ENCODE data around the gene SREBF2. TPM values are rescaled to one million over a fixed set of nuclear protein-coding genes. Genes with fewer than 3 reads are reported as not detected.

The SREBF2 gene
- total and polyA plus RNA-seq, 2 of the 8 experiments (the other 6 are each of a cell fraction or from before 2014, with no cell fraction given): 125 to 144 TPM

DNA sequence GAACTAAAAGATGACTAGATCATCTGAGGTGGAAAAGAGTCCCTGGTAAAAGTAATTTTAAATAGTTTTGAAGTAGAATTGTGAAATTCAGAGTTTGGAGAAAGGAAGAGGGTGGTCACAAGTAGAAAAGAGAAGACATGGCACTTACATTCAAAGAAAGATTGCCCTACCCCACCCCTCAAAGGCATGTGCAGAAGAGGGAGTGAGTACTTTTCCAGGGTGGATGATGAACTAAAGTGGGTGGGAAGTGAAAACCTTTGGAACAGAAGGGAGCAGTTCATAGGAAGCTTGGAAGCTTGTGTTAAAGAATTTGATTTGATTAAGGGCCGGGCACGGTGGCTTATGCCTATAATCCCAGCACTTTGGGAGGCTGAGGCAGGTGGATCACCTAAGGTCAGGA is 23.6 kb downstream of the SREBF2 start:
- H4K5ac ChIP-seq (ENCODE audit: insufficient read length, low read depth, low read length): no peak overlapping the region
- no peak overlapping the region for H3K4me2 ChIP-seq (ENCODE audit: insufficient read depth in 1 of 2, low read depth in 2 of 2, low read length in 2 of 2)
- ChIA-PET POLR2A (ENCODE audit: partially characterized antibody) (interaction anchor here (0.6 to 4.1 kb wide), 8 partner anchors 10 to 56 kb away, joined by 3 to 16 read pairs (median 4); partner anchors contain the start of genes CCDC134 and SREBF2), CTCF (ENCODE audit: partially characterized antibody) (interaction anchor here (1.2 to 4.7 kb wide), 10 partner anchors 10 to 159 kb away, joined by 3 to 34 read pairs (median 7); partner anchors contain the start of genes CCDC134, MEI1 and SREBF2)
- no peak overlapping the region for H3K4ac ChIP-seq (replicated peaks; ENCODE audit: insufficient read length, low read depth, low read length)
- H4K8ac ChIP-seq (ENCODE audit: extremely low read depth, insufficient read depth, low read length): no peak overlapping the region
- no peak overlapping the region for H2BK120ac ChIP-seq (replicated peaks; ENCODE audit: low read depth, low read length)
- no peak overlapping the region for H4K91ac ChIP-seq (replicated peaks; ENCODE audit: insufficient read length, low read length)
- no peak overlapping the region for H3K18ac ChIP-seq (ENCODE audit: extremely low read depth, low read length)
- no peaks in the 10 kb centered on the region for H3K27me3 ChIP-seq (replicated peaks in 1 of 4; ENCODE audit: control insufficient read depth in 3 of 4, extremely low read depth in 1 of 4, insufficient read depth in 3 of 4, low read length in 3 of 4)
- H2BK15ac ChIP-seq (ENCODE audit: low read length): no peak overlapping the region
- FAIRE-seq (no peak), DNase-seq (ENCODE audit: low read depth in 1 of 2, low spot score in 2 of 2) (no peak)
- H3K79me1 ChIP-seq (ENCODE audit: low read depth, low read length): peaks cover 8% of the 10 kb centered on the region
- WGBS, 2 experiments (ENCODE audit: extremely low coverage in 1 of 2, insufficient coverage in 1 of 2, insufficient read length in 1 of 2, insufficient replicate concordance in 2 of 2, low coverage in 1 of 2, low lambda C conversion rate in 2 of 2, missing lambda C conversion rate in 1 of 2): 88% methylated on average over 2 of the region's 2 CpGs; no CpG with 5 or more reads in 1 of the 2 experiments
- H3K27ac ChIP-seq (ENCODE audit: low read depth, low read length): no peak overlapping the region
- H3K23me2 ChIP-seq (ENCODE audit: low read depth, low read length): no peaks in the 10 kb centered on the region
- H2AK5ac ChIP-seq (ENCODE audit: low read depth, low read length): no peak overlapping the region
- no peak overlapping the region for H2BK5ac ChIP-seq (ENCODE audit: low read depth, low read length)
- H3K4me3 ChIP-seq (ENCODE audit: extremely low read depth in 1 of 4, insufficient read depth in 2 of 4, low read depth in 3 of 4, low read length in 4 of 4): no peak overlapping the region
- no peaks in the 10 kb centered on the region for H3K36me3 ChIP-seq (ENCODE audit: control insufficient read depth in 2 of 4, insufficient read depth in 4 of 4, low read length in 3 of 4)
- no peak overlapping the region for H2AFZ ChIP-seq (ENCODE audit: low read length)
- no peak overlapping the region for H3K9ac ChIP-seq (replicated peaks in 1 of 4; ENCODE audit: extremely low read depth in 1 of 4, low read depth in 3 of 4, low read length in 3 of 4)
- peaks cover 18 to 90% of the 10 kb centered on the region in 2 experiments; a peak in 3 of 4 replicates for H3K79me2 ChIP-seq (ENCODE audit: control insufficient read depth in 1 of 2, insufficient read depth in 2 of 2, low read length in 2 of 2)
- H3K14ac ChIP-seq (ENCODE audit: insufficient read length): no peak overlapping the region
- H3K9me3 ChIP-seq (ENCODE audit: insufficient read depth in 2 of 2, low read depth in 1 of 2, low read length in 1 of 2): no peaks in the 10 kb centered on the region
- no peaks in the 10 kb centered on the region for H3K4me1 ChIP-seq (replicated peaks in 1 of 4; ENCODE audit: control insufficient read depth in 3 of 4, insufficient read depth in 4 of 4, low read length in 3 of 4)
- H2BK12ac ChIP-seq (ENCODE audit: low read depth, low read length): no peak overlapping the region
- peaks cover 12 to 17% of the 10 kb centered on the region in 2 experiments for H4K20me1 ChIP-seq (replicated peaks in 1 of 2; ENCODE audit: control insufficient read depth in 1 of 2, insufficient read depth in 2 of 2, low read length in 2 of 2)
- H2BK20ac ChIP-seq (ENCODE audit: low read length): no peak overlapping the region
- no peak overlapping the region for H3K56ac ChIP-seq (replicated peaks; ENCODE audit: insufficient read length, low read depth, low read length)
- no peak overlapping the region for H3K23ac ChIP-seq (ENCODE audit: insufficient read length)
- TF ChIP-seq TCF12 (IDR thresholded peaks at IDR 0.05; ENCODE audit: low read depth, low read length) (no peak), SRF (IDR thresholded peaks at IDR 0.05; ENCODE audit: low read depth, low read length) (no peak), HDAC2 (IDR thresholded peaks at IDR 0.05; ENCODE audit: borderline replicate concordance in 1 of 2, low read depth in 2 of 2, low read length in 2 of 2) (no peak), SP2 (IDR thresholded peaks at IDR 0.05; ENCODE audit: low read length) (no peak), SUZ12 (IDR thresholded peaks at IDR 0.05; ENCODE audit: low read length) (no peak), POLR2AphosphoS5 (IDR thresholded peaks at IDR 0.05; ENCODE audit: low read depth, low read length) (no peak), RBBP5 (IDR thresholded peaks at IDR 0.05; ENCODE audit: borderline replicate concordance, low read depth, low read length) (no peak), BACH1 (IDR thresholded peaks at IDR 0.05; ENCODE audit: low read length) (no peak), TBP (IDR thresholded peaks at IDR 0.05; ENCODE audit: low read depth, low read length) (no peak), RAD21 (IDR thresholded peaks at IDR 0.05 in 1 of 2, conservative IDR thresholded peaks at IDR 0.05 in 1 of 2; ENCODE audit: low read depth in 2 of 2, low read length in 2 of 2) (no peak), CHD2 (IDR thresholded peaks at IDR 0.05; ENCODE audit: low read length) (no peak), CBX8 (IDR thresholded peaks at IDR 0.05; ENCODE audit: borderline replicate concordance, low read depth, low read length) (no peak)
- TF ChIP-seq, protein P1, sequence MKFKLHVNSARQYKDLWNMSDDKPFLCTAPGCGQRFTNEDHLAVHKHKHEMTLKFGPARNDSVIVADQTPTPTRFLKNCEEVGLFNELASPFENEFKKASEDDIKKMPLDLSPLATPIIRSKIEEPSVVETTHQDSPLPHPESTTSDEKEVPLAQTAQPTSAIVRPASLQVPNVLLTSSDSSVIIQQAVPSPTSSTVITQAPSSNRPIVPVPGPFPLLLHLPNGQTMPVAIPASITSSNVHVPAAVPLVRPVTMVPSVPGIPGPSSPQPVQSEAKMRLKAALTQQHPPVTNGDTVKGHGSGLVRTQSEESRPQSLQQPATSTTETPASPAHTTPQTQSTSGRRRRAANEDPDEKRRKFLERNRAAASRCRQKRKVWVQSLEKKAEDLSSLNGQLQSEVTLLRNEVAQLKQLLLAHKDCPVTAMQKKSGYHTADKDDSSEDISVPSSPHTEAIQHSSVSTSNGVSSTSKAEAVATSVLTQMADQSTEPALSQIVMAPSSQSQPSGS (IDR thresholded peaks at IDR 0.05; ENCODE audit: low read length): no peak

All from H1 (cell line).